Activated CD4-positive, alpha-beta T cell treated with anti-CD3 and anti-CD28 coated beads, Interleukin-2, amount 50 U/mL, for 16 hours (primary cell): ENCODE measurements around the gene ABCF3.

ENCODE experiments used
- DNase-seq: peaks from one replicate; pipeline ENCODE4 v3.0.0-alpha.2; 2020

Gene ABCF3

GRCh38 chr3:184234224-184234623, 48.2 kb downstream of the ABCF3 start:
- no peak for DNase-seq

DNA sequence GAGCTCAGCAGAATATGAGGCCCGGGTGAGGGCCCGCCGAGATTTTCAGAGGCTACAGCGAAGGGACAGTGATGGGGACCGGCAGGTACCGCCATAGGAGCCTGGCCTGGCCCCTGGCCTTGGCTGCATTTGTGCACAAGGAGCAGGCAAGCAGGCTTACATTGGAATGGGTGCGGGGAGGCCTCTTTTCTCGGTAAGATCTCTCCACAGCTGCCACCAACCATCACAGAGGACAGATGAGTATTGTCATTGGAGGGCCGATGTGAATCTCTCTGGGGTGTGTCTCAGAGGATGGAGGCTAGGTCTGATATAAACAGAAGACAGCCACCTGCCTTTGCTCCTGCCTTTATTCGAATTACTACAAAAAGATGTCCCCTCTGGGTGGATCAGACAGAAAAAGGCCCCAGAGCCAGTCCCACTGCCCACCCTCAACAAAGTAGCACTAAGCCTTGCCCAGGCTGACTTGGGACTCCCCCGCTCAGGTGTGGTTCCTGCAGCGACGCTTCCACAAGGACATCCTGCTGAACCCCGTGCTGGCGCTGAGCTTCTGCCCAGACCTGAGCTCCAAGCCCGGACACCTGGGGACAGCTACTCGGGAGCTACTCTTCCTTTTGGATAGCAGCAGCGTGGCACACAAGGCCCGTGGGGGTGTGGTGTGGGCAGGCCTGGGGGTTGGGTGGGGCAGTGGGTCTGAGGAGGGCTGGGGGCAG, 48.8 kb downstream of the ABCF3 start:
- no peak for DNase-seq

DNA sequence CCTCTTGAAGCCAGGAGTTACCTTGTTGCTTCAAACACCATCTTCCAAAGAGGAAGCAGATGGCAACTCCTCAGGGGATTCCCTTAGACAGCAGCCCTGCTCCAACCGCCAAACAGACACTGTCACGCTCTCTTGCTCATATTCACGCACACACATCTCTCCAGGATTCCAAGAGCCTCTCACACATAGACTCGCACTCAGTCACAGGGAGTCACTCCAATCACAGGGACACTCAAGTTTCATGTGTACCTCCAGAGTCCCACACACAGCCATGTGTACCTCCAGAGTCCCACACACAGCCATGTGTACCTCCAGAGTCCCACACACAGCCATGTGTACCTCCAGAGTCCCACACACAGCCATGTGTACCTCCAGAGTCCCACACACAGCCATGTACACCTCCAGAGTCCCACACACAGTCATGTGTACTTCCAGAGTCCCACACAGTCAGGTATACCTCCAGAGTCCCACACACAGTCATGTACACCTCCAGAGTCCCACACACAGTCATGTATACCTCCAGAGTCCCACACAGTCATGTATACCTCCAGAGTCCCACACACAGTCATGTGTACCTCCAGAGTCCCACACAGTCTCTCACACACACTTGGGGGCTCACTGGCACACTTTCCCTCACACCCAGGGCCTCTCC, 49.5 kb downstream of the ABCF3 start:
- DNase-seq: no peak

GRCh38 chr3:184236033-184236410, 50.0 kb downstream of the ABCF3 start:
- no peak for DNase-seq

DNA sequence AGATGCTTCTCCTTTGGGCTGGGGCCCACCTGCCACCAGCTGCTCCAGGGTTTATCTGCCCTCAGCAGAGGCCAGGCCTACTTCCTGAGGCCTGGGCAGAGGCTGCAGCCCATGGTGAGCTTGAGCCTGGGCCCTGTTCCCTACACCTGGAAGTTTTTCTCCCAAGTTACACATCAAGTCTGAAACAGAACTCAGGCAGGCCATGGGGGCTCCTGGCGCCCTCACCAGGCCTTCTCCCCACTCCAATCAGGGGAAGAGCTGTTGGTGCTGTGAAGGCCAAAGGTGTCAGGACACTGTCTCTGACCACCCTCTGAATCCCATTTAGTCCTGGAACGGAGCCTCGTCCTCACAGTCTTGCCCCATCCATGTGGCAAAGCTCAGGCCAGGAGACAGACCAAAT, 50.6 kb downstream of the ABCF3 start:
- DNase-seq: no peak

- DNase-seq: no peak
These were observed 51.2 kb downstream of the ABCF3 start for GRCh38 chr3:184237211-184237610.

DNA sequence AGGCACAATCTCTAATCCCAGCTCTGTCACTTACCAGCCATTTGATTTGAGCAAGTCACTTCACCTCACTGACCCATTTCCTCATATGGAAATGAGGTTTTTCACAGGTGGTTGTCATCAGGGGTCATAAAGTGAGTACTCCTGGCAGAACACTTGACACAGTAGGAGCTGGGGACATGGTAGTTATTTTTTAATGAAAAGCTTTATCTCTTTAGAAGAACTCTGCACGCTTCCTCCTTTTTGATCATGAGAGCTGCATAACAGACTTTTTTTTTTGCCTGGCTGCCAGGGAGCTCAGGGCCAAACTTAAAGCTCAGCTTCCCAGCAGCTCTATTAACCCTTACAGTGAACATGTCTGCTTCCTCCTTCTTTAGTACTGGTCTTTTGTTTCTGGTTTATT, 51.8 kb downstream of the ABCF3 start:
- no peak for DNase-seq

DNA sequence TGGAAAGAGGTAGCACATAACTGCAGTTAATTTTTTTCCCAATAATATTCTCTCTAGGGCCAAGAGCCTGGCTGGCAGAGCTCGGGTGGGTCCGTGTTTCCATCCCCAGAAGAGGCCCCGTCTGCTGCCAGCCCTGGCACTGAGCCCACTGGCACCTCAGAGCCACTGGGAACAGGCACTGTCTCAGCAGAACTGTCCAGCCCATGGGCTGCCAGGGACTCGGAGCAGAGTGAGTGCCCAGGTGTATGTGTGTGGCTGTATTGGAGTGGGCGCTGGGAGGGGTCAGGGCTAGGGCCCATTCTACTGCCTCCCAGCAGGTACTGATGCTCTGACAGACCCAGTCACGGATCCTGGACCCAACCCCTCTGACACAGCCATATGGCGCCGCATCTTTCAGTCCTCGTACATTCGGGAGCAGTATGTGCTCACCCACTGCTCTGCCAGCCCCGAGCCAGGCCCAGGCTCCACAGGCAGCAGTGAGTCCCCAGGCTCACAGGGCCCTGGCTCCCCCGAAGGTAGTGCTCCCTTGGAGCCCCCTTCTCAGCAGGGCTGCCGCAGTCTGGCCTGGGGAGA, 52.3 kb downstream of the ABCF3 start:
- no peak for DNase-seq

DNA sequence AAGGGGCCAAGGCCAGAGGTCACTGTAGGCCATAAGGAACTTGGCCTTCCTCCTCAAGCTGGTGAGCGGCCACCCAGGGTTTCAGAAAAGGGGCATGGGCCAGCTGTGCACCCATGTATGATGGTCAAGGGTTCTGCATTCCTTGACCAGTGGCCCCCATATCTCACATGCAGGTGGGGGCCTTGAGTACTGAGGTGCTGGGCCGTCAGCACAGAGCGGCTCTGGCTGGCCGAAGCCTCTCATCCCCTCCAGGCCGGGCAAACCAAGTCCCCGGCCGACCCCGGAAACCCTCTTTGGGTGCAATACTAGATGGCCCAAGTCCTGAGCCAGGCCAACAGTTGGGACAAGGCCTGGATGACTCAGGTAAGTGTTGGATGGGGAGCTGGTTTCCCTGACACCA, 53.2 kb downstream of the ABCF3 start:
- no peak for DNase-seq

- DNase-seq: no peak
These were observed 53.7 kb downstream of the ABCF3 start for GRCh38 chr3:184239708-184240107.

DNA sequence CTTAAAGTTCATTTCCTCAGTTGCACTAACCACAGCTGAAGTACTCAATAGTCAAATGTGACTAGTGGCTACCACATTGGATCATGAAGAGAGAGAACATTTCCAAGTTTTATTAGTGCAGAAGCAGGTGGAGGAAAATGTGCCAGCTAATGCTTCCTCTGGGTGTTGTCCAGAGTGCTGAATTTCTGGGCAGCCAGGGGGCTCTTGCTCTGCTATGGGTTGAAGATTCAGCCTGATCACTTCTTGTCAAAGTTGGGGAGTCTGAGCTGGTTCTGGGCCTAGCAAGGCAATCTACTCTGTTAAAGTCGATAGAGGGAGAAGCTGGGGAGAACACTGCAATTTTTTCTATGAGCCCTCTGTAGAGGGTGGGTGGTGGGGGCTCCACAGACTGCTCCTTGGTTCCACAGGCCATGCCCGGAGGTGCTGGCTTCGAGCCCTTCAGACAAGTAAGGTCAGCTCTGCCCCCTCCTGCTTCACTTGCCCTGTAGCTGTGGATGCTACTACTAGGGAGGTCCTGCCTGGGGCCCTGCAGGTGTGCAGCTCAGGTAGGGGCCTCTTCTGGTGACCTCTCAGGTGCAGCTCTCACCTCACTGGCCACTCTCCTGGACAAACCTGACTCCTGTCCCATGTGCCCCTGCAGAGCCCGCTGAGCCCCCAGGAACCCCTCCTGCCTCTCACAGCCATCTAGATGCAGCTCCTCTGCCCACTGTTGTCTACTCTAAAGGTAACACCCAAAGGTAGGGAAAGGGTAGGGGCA, 54.6 kb downstream of the ABCF3 start:
- DNase-seq: no peak

- no peak for DNase-seq
These were observed 55.1 kb downstream of the ABCF3 start for GRCh38 chr3:184241141-184241446.

DNA sequence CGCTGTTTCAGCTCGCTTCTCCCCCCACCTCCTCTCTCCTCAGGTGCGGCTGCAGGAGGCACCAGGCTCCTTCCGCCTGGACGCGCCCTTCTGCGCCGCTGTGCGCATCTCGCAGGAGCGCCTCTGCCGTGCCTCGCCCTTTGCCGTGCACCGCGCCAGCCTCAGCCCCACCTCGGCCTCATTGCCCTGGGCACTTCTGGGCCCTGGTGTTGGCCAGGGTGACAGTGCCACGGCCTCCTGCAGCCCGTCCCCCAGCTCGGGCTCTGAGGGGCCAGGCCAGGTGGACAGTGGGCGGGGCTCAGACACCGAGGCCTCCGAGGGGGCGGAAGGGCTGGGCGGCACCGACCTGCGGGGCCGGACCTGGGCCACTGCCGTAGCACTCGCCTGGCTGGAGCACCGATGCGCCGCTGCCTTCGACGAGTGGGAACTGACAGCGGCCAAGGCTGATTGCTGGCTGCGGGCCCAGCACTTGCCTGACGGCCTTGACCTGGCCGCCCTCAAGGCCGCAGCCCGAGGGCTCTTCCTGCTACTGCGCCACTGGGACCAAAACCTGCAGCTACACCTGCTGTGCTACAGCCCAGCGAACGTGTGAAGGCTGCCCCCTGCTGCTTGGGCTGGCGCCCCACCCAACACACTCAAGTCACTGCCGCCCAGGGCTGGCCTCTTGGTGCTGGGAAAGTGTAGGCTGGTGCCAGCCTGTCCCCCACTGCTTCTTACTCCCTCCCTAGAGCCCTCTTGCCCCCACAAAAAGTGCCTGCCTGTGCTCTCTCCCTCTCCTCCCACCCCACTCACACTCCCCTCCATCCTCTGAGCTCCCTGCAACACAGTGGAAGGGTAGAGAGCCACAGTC, 55.7 kb downstream of the ABCF3 start:
- no peak for DNase-seq

- DNase-seq: no peak
These were observed 56.3 kb downstream of the ABCF3 start for GRCh38 chr3:184242297-184242685.
